B cell (primary cell): ENCODE data around the gene RGL1. TPM values are rescaled to one million over a fixed set of nuclear protein-coding genes. Genes with fewer than 3 reads are reported as not detected.

Experiments used
- ATAC-seq: fragments of 200-7000 bp; cut with Tn5 transposase; one replicate; pipeline ENCODE4 v1.10.0; 2021; ENCODE audit warnings: low read depth, mild to moderate bottlenecking, moderate number of reproducible peaks, moderate library complexity
- CTCF ChIA-PET: fragments of 350-600 bp; sonication (Branson Sonifier 250); formaldehyde crosslinking; loops from one replicate; lab custom pipeline; 2021; ENCODE audit warnings: antibody characterized with exemption, inconsistent platforms; lab: Charles Lee
- POLR2A ChIA-PET: fragments of 350-600 bp; sonication (Branson Sonifier 250); formaldehyde crosslinking; loops from one replicate; lab custom pipeline; 2021; ENCODE audit warnings: antibody characterized with exemption; lab: Charles Lee
- DNase-seq: peaks from one replicate; pipeline ENCODE4 v3.0.0; 2013
- H2AFZ ChIP-seq: 2 replicates; pipeline ENCODE4 v1.6.1; 2012; ENCODE audit warnings: mild to moderate bottlenecking, low read depth, low read length; ENCODE audit not compliant: insufficient read depth, poor library complexity, severe bottlenecking
- H3K27ac ChIP-seq, 2 donors: 1 replicate in 1 of 2; 2 replicates in 1 of 2; pipeline ENCODE4 v1.5.1; 2012 to 2013; ENCODE audit warnings: low read length in 2 of 2, mild to moderate bottlenecking in 2 of 2, moderate library complexity in 1 of 2
- H3K27me3 ChIP-seq, 4 experiments: fragments of 200-600 bp in 1 of 4; sonication (generic) in 1 of 4; replicated peaks in 1 of 4; 1 replicate in 2 of 4; 2 replicates in 2 of 4; pipeline versions ENCODE4 v1.6.1 to v1.7.0; 2013 to 2016; ENCODE audit warnings: low read length in 3 of 4, mild to moderate bottlenecking in 2 of 4, mixed read lengths in 1 of 4, moderate library complexity in 1 of 4; ENCODE audit not compliant: insufficient read depth in 4 of 4, control insufficient read depth in 3 of 4; ENCODE audit errors: control extremely low read depth in 1 of 4
- H3K36me3 ChIP-seq, 2 experiments: replicated peaks in 1 of 2; 1 replicate in 1 of 2; 2 replicates in 1 of 2; pipeline versions ENCODE4 v1.6.1 to v1.7.1; 2013; ENCODE audit warnings: low read length in 1 of 2; ENCODE audit not compliant: insufficient read depth in 2 of 2, control insufficient read depth in 1 of 2; ENCODE audit errors: control extremely low read depth in 1 of 2, extremely low read depth in 1 of 2
- H3K4me1 ChIP-seq, 2 donors: fragments of 200-600 bp in 1 of 2; sonication (generic) in 1 of 2; 1 replicate in 1 of 2; 2 replicates in 1 of 2; pipeline versions ENCODE4 v1.5.1 to v1.6.1; 2013 to 2017; ENCODE audit warnings: low read length in 2 of 2; ENCODE audit not compliant: control insufficient read depth in 2 of 2, insufficient read depth in 2 of 2
- H3K4me2 ChIP-seq: replicated peaks from 2 replicates; pipeline ENCODE3; 2012; ENCODE audit warnings: mild to moderate bottlenecking, low read depth, low read length; ENCODE audit not compliant: poor library complexity, severe bottlenecking
- H3K4me3 ChIP-seq, 5 experiments: fragments of 200-600 bp in 1 of 5; sonication (generic) in 1 of 5; 1 replicate in 3 of 5; 2 replicates in 2 of 5; pipeline versions ENCODE4 v1.5.1 to v1.7.0; 2011 to 2016; ENCODE audit warnings: low read length in 4 of 5, mild to moderate bottlenecking in 4 of 5, low read depth in 2 of 5, control low read depth in 1 of 5, moderate library complexity in 1 of 5; ENCODE audit not compliant: insufficient read depth in 1 of 5; ENCODE audit errors: control extremely low read depth in 1 of 5, extremely low read depth in 1 of 5
- H3K79me2 ChIP-seq: fragments of 200-600 bp; sonication (generic); one replicate; pipeline ENCODE4 v1.6.0; 2016; ENCODE audit warnings: low read length; ENCODE audit not compliant: control insufficient read depth, insufficient read depth
- H3K9ac ChIP-seq: fragments of 200-600 bp; sonication (generic); 2 replicates; pipeline ENCODE4 v1.6.1; 2017; ENCODE audit warnings: mild to moderate bottlenecking, low read length, moderate library complexity
- H3K9me3 ChIP-seq, 3 donors: one replicate each; pipeline versions ENCODE4 v1.6.1 to v1.7.1; 2013; ENCODE audit warnings: low read length in 2 of 3; ENCODE audit not compliant: control insufficient read depth in 2 of 3, insufficient read depth in 1 of 3; ENCODE audit errors: control extremely low read depth in 1 of 3
- H4K20me1 ChIP-seq: 2 replicates; pipeline ENCODE4 v1.6.0; 2012; ENCODE audit warnings: mild to moderate bottlenecking, low read length; ENCODE audit not compliant: insufficient read depth, control insufficient read depth, poor library complexity, severe bottlenecking
- H3K27ac Mint-ChIP-seq: one replicate; pipeline ENCODE4 v1.8.0; 2021; ENCODE audit warnings: mixed read lengths
- H3K27me3 Mint-ChIP-seq: one replicate; pipeline ENCODE4 v1.8.0; 2021; ENCODE audit warnings: mixed read lengths
- H3K4me1 Mint-ChIP-seq: one replicate; pipeline ENCODE4 v1.8.0; 2021; ENCODE audit warnings: mixed read lengths
- H3K4me3 Mint-ChIP-seq: one replicate; pipeline ENCODE4 v1.8.0; 2021; ENCODE audit warnings: mixed read lengths
- H3K9me3 Mint-ChIP-seq: one replicate; pipeline ENCODE4 v1.8.0; 2022; ENCODE audit warnings: mixed read lengths; ENCODE audit not compliant: insufficient read depth
- CTCF ChIP-seq: fragments of 200-600 bp; IDR thresholded peaks from one replicate; pipeline ENCODE4 v1.8.0; 2022; ENCODE audit warnings: antibody characterized with exemption, mild to moderate bottlenecking
- EZH2 ChIP-seq: IDR thresholded peaks from 2 replicates; pipeline ENCODE4 v1.6.1; 2012; ENCODE audit warnings: borderline replicate concordance, low read depth, mild to moderate bottlenecking, moderate library complexity, low read length; ENCODE audit not compliant: insufficient read depth, poor library complexity, severe bottlenecking
- WGBS: methylation state at CpG from one replicate; pipeline ENCODE4 v1.1.5; 2013; ENCODE audit warnings: missing lambda C conversion rate; ENCODE audit not compliant: insufficient coverage; 5-methylcytosine and 5-hydroxymethylcytosine counted together
- intact Hi-C: fragments of 100-400 bp; cut with micrococcal nuclease; formaldehyde crosslinking; loops from one replicate; pipeline ENCODE4 v1.10.0; 2022
- polyA plus RNA-seq: library from polyadenylated mRNA; depleted of rRNA; stranded (reverse); fragments of >200 nt; gene quantifications from 2 replicates; pipeline ENCODE4 v1.2.3, GENCODE V29; 2012
- total RNA-seq, 2 donors: library from RNA; stranded (reverse); fragments of 120-200 nt in 1 of 2; gene quantifications; 1 replicate in 1 of 2; 2 replicates in 1 of 2; pipeline versions ENCODE4 v1.2.3 to v1.2.4, GENCODE V29; 2013 to 2022

RGL1 gene
- total and polyA plus RNA-seq, 2 donors (not counting 1 experiment from before 2014, with no cell fraction given), result 0.09 to 1.1 TPM

GRCh38 chr1:183947988-183948387 lies 143.1 kb downstream of the RGL1 start:
- no peaks in the 10 kb centered on the region for H3K9me3 Mint-ChIP-seq
- no peak for ATAC-seq
- H3K27me3 ChIP-seq, result peaks cover 0 to 2% (median 0%) of the 10 kb centered on the region in 4 experiments
- DNase-seq, result no peak
- H3K4me2 ChIP-seq, result no peak overlapping the region
- H4K20me1 ChIP-seq, result no peaks in the 10 kb centered on the region
- H3K9ac ChIP-seq, result no peak overlapping the region
- no peaks in the 10 kb centered on the region for H3K36me3 ChIP-seq
- H3K27ac ChIP-seq, result no peak overlapping the region
- H3K4me3 ChIP-seq, result no peak overlapping the region
- no peaks in the 10 kb centered on the region for H3K79me2 ChIP-seq
- no peaks in the 10 kb centered on the region for H3K4me1 ChIP-seq
- H3K4me3 Mint-ChIP-seq, result no peak overlapping the region
- no peaks in the 10 kb centered on the region for H3K4me1 Mint-ChIP-seq
- no peaks in the 10 kb centered on the region for H3K9me3 ChIP-seq
- no peak overlapping the region for H2AFZ ChIP-seq
- ChIA-PET CTCF (no interaction called here), POLR2A (no interaction called here)
- intact Hi-C loops, result no loop called here
- TF ChIP-seq EZH2, result no peak
- TF ChIP-seq CTCF, result no peak
- H3K27me3 Mint-ChIP-seq, result peaks cover 49% of the 10 kb centered on the region
- no peak overlapping the region for H3K27ac Mint-ChIP-seq
- WGBS, result no CpG with 5 or more reads among the region's 1 CpG

DNA sequence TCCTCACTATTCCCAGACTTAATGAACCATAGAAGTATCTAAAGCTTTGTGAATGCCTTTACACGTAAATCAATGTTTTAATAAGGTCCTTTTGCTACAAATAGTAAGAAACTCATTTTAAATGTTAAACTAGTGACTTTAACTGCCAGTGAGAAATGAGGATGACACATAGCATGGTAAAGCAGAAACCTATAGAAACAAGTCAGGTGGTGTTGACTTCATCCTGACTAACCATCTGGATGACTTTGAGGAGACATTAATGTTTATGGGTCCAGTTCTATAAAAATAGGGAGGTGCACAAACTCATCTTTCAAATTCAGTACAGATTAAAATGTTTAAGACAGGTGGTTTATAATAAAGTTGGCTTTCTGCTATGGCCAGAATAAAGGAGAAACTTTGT lies 147.2 kb downstream of the RGL1 start:
- H3K4me3 Mint-ChIP-seq, result no peak overlapping the region
- WGBS, result no CpG with 5 or more reads among the region's 1 CpG
- H3K27me3 Mint-ChIP-seq, result peaks cover 34% of the 10 kb centered on the region
- H3K9me3 ChIP-seq, result no peaks in the 10 kb centered on the region
- H2AFZ ChIP-seq, result no peak overlapping the region
- peaks cover 8 to 9% of the 10 kb centered on the region in 2 donors for H3K4me1 ChIP-seq
- H4K20me1 ChIP-seq, result no peaks in the 10 kb centered on the region
- no peak overlapping the region for H3K4me3 ChIP-seq
- H3K27ac Mint-ChIP-seq, result no peak overlapping the region
- H3K9me3 Mint-ChIP-seq, result no peaks in the 10 kb centered on the region
- no peak overlapping the region for H3K27ac ChIP-seq
- no peaks in the 10 kb centered on the region for H3K79me2 ChIP-seq
- no peak overlapping the region for H3K9ac ChIP-seq
- H3K4me2 ChIP-seq, result no peak overlapping the region
- H3K27me3 ChIP-seq, result peaks cover 0 to 2% (median 0%) of the 10 kb centered on the region in 4 experiments
- H3K4me1 Mint-ChIP-seq, result peaks cover 7% of the 10 kb centered on the region
- ATAC-seq, result no peak
- DNase-seq, result no peak
- CTCF ChIA-PET, result no interaction called here
- no peak for TF ChIP-seq EZH2
- TF ChIP-seq CTCF, result no peak
- H3K36me3 ChIP-seq, result no peaks in the 10 kb centered on the region
- POLR2A ChIA-PET, result no interaction called here
- intact Hi-C loops, result no loop called here
